ENCODE results near the gene TSPAN33.
"Not testable (repeated sequence)": the region's sequence is repeated elsewhere in the genome, so short reads cannot be mapped to it uniquely, and the experiment has no call there.

Gene TSPAN33

GRCh38 chr7:129169686-129170440, 25.4 kb downstream of the TSPAN33 start:
- Mint-ChIP-seq H3K27ac (no peak overlapping the region), H3K9me3 (no peaks in the 10 kb centered on the region), H3K36me3 (no peaks in the 10 kb centered on the region), H3K4me1 (peaks cover 20% of the 10 kb centered on the region), H3K4me3 (peak overlapping the region; percentile 65), H3K27me3 (peaks cover 39% of the 10 kb centered on the region)
- CTCF ChIA-PET = interaction anchor here (1.0 to 9.5 kb wide), 4 partner anchors 11 to 81 kb away, joined by 3 to 108 read pairs (median 4); no protein-coding TSS in a partner anchor
- peak; percentile 32 for DNase-seq

- Mint-ChIP-seq H3K27ac (no peak overlapping the region), H3K4me1 (peaks cover 20% of the 10 kb centered on the region), H3K9me3 (no peaks in the 10 kb centered on the region), H3K4me3 (no peak overlapping the region), H3K27me3 (peaks cover 43% of the 10 kb centered on the region), H3K36me3 (no peaks in the 10 kb centered on the region)
- no peak for DNase-seq
- CTCF ChIA-PET = interaction anchor here (1.0 to 9.5 kb wide), 2 partner anchors 41 to 81 kb away, joined by 4 to 108 read pairs; no protein-coding TSS in a partner anchor
These were observed 26.0 kb downstream of the TSPAN33 start for GRCh38 chr7:129170441-129171021.

- Mint-ChIP-seq H3K27me3 (peaks cover 34% of the 10 kb centered on the region), H3K4me1 (peaks cover 11% of the 10 kb centered on the region)
- CTCF ChIA-PET, H3K9me3 Mint-ChIP-seq, DNase-seq, H3K36me3 Mint-ChIP-seq, H3K27ac Mint-ChIP-seq, H3K4me3 Mint-ChIP-seq: not testable (repeated sequence)
These were observed 29.4 kb downstream of the TSPAN33 start for GRCh38 chr7:129173861-129174260.

GRCh38 chr7:129176916-129177710, 32.6 kb downstream of the TSPAN33 start:
- Mint-ChIP-seq H3K36me3 (no peaks in the 10 kb centered on the region), H3K27ac (no peak overlapping the region), H3K4me1 (no peaks in the 10 kb centered on the region), H3K9me3 (no peaks in the 10 kb centered on the region), H3K4me3 (no peak overlapping the region), H3K27me3 (peaks cover 43% of the 10 kb centered on the region)
- DNase-seq = no peak
- CTCF ChIA-PET = interaction anchor here (1.0 kb wide), 1 partner anchor 13 kb away, joined by 4 read pairs; no protein-coding TSS in a partner anchor

- no peaks in the 10 kb centered on the region for H3K36me3 Mint-ChIP-seq
- H3K27me3 Mint-ChIP-seq = peaks cover 60% of the 10 kb centered on the region
- CTCF ChIA-PET = no interaction called here
- no peak overlapping the region for H3K27ac Mint-ChIP-seq
- H3K9me3 Mint-ChIP-seq = no peaks in the 10 kb centered on the region
- H3K4me3 Mint-ChIP-seq = no peak overlapping the region
- no peak for DNase-seq
- peaks cover 11% of the 10 kb centered on the region for H3K4me1 Mint-ChIP-seq
These were observed 40.6 kb downstream of the TSPAN33 start for GRCh38 chr7:129184981-129185670.

GRCh38 chr7:129186749-129187260, 42.3 kb downstream of the TSPAN33 start:
- no peaks in the 10 kb centered on the region for H3K9me3 Mint-ChIP-seq
- H3K27ac Mint-ChIP-seq = no peak overlapping the region
- no peaks in the 10 kb centered on the region for H3K36me3 Mint-ChIP-seq
- no peak overlapping the region for H3K4me3 Mint-ChIP-seq
- CTCF ChIA-PET = no interaction called here
- H3K4me1 Mint-ChIP-seq = peaks cover 11% of the 10 kb centered on the region
- DNase-seq = no peak
- peaks cover 69% of the 10 kb centered on the region for H3K27me3 Mint-ChIP-seq

- no peaks in the 10 kb centered on the region for H3K36me3 Mint-ChIP-seq
- CTCF ChIA-PET = interaction anchor here (0.8 kb wide), 1 partner anchor 25 kb away, joined by 3 read pairs; no protein-coding TSS in a partner anchor
- H3K27me3 Mint-ChIP-seq = peaks cover 75% of the 10 kb centered on the region
- DNase-seq = no peak
- no peaks in the 10 kb centered on the region for H3K9me3 Mint-ChIP-seq
- H3K27ac Mint-ChIP-seq = no peak overlapping the region
- peak overlapping the region; percentile 38 for H3K4me3 Mint-ChIP-seq
- H3K4me1 Mint-ChIP-seq = peaks cover 11% of the 10 kb centered on the region
These were observed 43.3 kb downstream of the TSPAN33 start for GRCh38 chr7:129187681-129188371.

- Mint-ChIP-seq H3K36me3 (no peaks in the 10 kb centered on the region), H3K27ac (no peak within 1 kb of the TSS), H3K4me3 (peak within 1 kb of the TSS; percentile 62), H3K27me3 (peaks cover 81% of the 10 kb centered on the region), H3K9me3 (no peaks in the 10 kb centered on the region), H3K4me1 (peaks cover 11% of the 10 kb centered on the region)
- no peak for DNase-seq
- CTCF ChIA-PET = interaction anchor here (0.8 kb wide), 1 partner anchor 25 kb away, joined by 3 read pairs; no protein-coding TSS in a partner anchor
These were observed 43.9 kb downstream of the TSPAN33 start, which contains the start of gene SMO for GRCh38 chr7:129188372-129188891. SMO (plus strand) TSS chr7:129188633; CDS start chr7:129189152, 519 bp downstream.

- no peak overlapping the region for H3K27ac Mint-ChIP-seq
- no peaks in the 10 kb centered on the region for H3K9me3 Mint-ChIP-seq
- peaks cover 81% of the 10 kb centered on the region for H3K27me3 Mint-ChIP-seq
- no peaks in the 10 kb centered on the region for H3K36me3 Mint-ChIP-seq
- CTCF ChIA-PET = interaction anchor here (0.7 kb wide), 1 partner anchor 29 kb away, joined by 3 read pairs; no protein-coding TSS in a partner anchor
- no peak for DNase-seq
- peaks cover 11% of the 10 kb centered on the region for H3K4me1 Mint-ChIP-seq
- peak overlapping the region; percentile 62 for H3K4me3 Mint-ChIP-seq
These were observed 44.6 kb downstream of the TSPAN33 start for GRCh38 chr7:129188892-129189660.

- CTCF ChIA-PET = interaction anchor here (0.7 kb wide), 1 partner anchor 28 kb away, joined by 3 read pairs; no protein-coding TSS in a partner anchor
These were observed 45.3 kb downstream of the TSPAN33 start for GRCh38 chr7:129189661-129190310.

GRCh38 chr7:129191272-129191671, 46.8 kb downstream of the TSPAN33 start:
- DNase-seq = no peak
- no peaks in the 10 kb centered on the region for H3K9me3 Mint-ChIP-seq
- H3K4me1 Mint-ChIP-seq = peaks cover 11% of the 10 kb centered on the region
- H3K4me3 Mint-ChIP-seq = no peak overlapping the region
- H3K27ac Mint-ChIP-seq = no peak overlapping the region
- no peaks in the 10 kb centered on the region for H3K36me3 Mint-ChIP-seq
- CTCF ChIA-PET = interaction anchor here (1.5 kb wide), 1 partner anchor 27 kb away, joined by 5 read pairs; no protein-coding TSS in a partner anchor
- H3K27me3 Mint-ChIP-seq = peaks cover 68% of the 10 kb centered on the region

More at GRCh38 chr7:129189661-129190310, 45.3 kb downstream of the TSPAN33 start:
- H3K4me3 Mint-ChIP-seq = peak overlapping the region; percentile 48
- no peaks in the 10 kb centered on the region for H3K36me3 Mint-ChIP-seq
- DNase-seq = no peak
- peaks cover 11% of the 10 kb centered on the region for H3K4me1 Mint-ChIP-seq
- no peaks in the 10 kb centered on the region for H3K9me3 Mint-ChIP-seq
- H3K27me3 Mint-ChIP-seq = peaks cover 76% of the 10 kb centered on the region
- H3K27ac Mint-ChIP-seq = no peak overlapping the region

GRCh38 chr7:129193892-129194291, 49.4 kb downstream of the TSPAN33 start:
- Mint-ChIP-seq H3K27ac (no peak overlapping the region), H3K4me3 (no peak overlapping the region), H3K36me3 (no peaks in the 10 kb centered on the region), H3K9me3 (no peaks in the 10 kb centered on the region), H3K27me3 (peaks cover 42% of the 10 kb centered on the region), H3K4me1 (peaks cover 8% of the 10 kb centered on the region)
- no peak for DNase-seq
- CTCF ChIA-PET = interaction anchor here (1.2 kb wide), 1 partner anchor 30 kb away, joined by 7 read pairs; no protein-coding TSS in a partner anchor
